Lower leg skin (tissue), 4 donors: ENCODE data around the gene HDAC4. TPM values are rescaled to one million over a fixed set of nuclear protein-coding genes. Genes with fewer than 3 reads are reported as not detected.

ENCODE experiments used
- DNase-seq, 2 donors: peaks; one replicate each; pipeline ENCODE4 v3.0.0-alpha.2; 2019; ENCODE audit warnings: low spot score in 2 of 2
- H3K4me3 ChIP-seq: fragments of 200-600 bp; sonication (generic); 2 replicates; pipeline ENCODE4 v1.5.1; 2017; ENCODE audit warnings: mild to moderate bottlenecking, low read depth; ENCODE audit not compliant: poor library complexity, severe bottlenecking
- CTCF ChIP-seq, 3 donors: fragments of 450-650 bp; IDR thresholded peaks; one replicate each; pipeline ENCODE4 v1.5.1; 2016; ENCODE audit warnings: antibody characterized with exemption in 3 of 3, mild to moderate bottlenecking in 3 of 3, moderate library complexity in 2 of 3
- POLR2A ChIP-seq, 2 donors: fragments of 450-650 bp; IDR thresholded peaks; one replicate each; pipeline ENCODE4 v1.6.1; 2016 to 2017; ENCODE audit warnings: antibody characterized with exemption in 2 of 2, mild to moderate bottlenecking in 1 of 2, moderate library complexity in 1 of 2
- WGBS, 2 donors: methylation state at CpG; one replicate each; pipeline ENCODE4 v1.1.5; 2018; 5-methylcytosine and 5-hydroxymethylcytosine counted together
- intact Hi-C: fragments of 100-400 bp; cut with DNase I; formaldehyde crosslinking; loops from one replicate; pipeline ENCODE4 v1.15.0; 2023; ENCODE audit warnings: low total_unique reads
- total RNA-seq, 4 donors: library from RNA; depleted of rRNA; stranded (reverse); fragments of >200 nt; gene quantifications; one replicate each; pipeline ENCODE4 v1.1.0, GENCODE V29; 2016

HDAC4 gene
- total RNA-seq, 4 donors from 2014 or later, result 27.4 to 85.5 (median 57.9) TPM

- WGBS, 2 donors, result 95 to 96% methylated on average over 24 of the region's 24 CpGs
- H3K4me3 ChIP-seq, result no peak overlapping the region
- intact Hi-C loops, result no loop called here
- no peak for DNase-seq
- TF ChIP-seq CTCF (IDR thresholded peaks at IDR 0.05), result no peak
These were observed 316.8 kb downstream of the HDAC4 start for GRCh38 chr2:239084007-239084406.

DNA sequence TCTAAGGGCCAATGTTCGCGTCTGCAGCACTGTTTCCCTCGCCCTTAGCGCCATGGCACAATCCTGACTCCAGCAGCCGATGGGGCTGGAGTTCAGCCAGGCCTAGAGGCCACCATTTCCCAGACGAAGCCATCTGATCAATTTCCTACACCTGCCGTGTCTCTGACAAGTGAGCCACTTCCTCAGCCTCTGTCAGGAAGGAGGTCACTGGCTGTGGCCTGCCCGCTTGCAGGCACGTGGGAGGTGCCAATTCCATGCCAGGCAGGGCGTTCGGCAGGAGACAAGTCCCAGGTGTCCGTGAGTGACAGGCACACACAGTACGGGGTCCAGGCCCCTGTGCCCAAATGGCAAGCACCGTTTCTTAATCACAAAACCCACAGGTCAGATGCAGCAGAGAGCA lies 318.4 kb downstream of the HDAC4 start:
- intact Hi-C loops, result no loop called here
- 89 to 93% methylated on average over 11 to 14 of the region's 14 CpGs for WGBS, 2 donors
- no peak overlapping the region for H3K4me3 ChIP-seq
- TF ChIP-seq POLR2A (IDR thresholded peaks at IDR 0.05) (no peak), CTCF (IDR thresholded peaks at IDR 0.05) (no peak)
- DNase-seq, result no peak

- TF ChIP-seq POLR2A (IDR thresholded peaks at IDR 0.05) (no peak), CTCF (IDR thresholded peaks at IDR 0.05) (no peak)
- 89% methylated on average over 13 to 18 of the region's 18 CpGs for WGBS, 2 donors
- intact Hi-C loops, result no loop called here
- no peak for DNase-seq
- H3K4me3 ChIP-seq, result no peak overlapping the region
These were observed 319.2 kb downstream of the HDAC4 start for GRCh38 chr2:239081622-239082021.

DNA sequence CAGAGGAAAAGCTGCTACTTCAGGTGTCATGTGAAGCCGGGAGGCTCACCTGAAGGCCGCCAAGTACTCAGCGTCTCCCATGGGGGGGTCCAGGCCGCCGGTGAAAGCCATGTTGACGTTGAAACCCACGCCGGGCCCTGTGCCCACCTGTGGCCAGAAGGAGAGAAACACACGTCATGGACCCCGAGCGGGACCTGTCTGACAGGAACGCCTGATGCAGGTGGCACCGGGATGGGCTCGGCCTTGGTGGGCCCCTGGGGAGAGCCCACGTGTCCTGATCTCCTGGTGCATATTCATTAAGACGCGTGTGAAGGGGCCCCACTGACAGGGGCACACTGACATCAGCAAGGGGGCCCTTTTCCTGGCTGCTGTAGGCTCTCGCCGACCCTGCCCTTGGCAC lies 319.8 kb downstream of the HDAC4 start:
- intact Hi-C loops, result no loop called here
- no peak overlapping the region for H3K4me3 ChIP-seq
- WGBS, 2 donors, result 94 to 96% methylated on average over 12 to 19 of the region's 19 CpGs
- TF ChIP-seq CTCF (IDR thresholded peaks at IDR 0.05), result no peak
- no peak for TF ChIP-seq POLR2A (IDR thresholded peaks at IDR 0.05)
- no peak for DNase-seq

- 90% methylated on average over 16 of the region's 16 CpGs for WGBS, 2 donors
- no peak for DNase-seq
- H3K4me3 ChIP-seq, result no peak overlapping the region
- intact Hi-C loops, result no loop called here
- TF ChIP-seq POLR2A (IDR thresholded peaks at IDR 0.05) (no peak), CTCF (IDR thresholded peaks at IDR 0.05) (no peak)
These were observed 321.0 kb downstream of the HDAC4 start for GRCh38 chr2:239079671-239080294.
